Measurements from ENCODE around the gene GPR15LG.

Gene GPR15LG

GRCh38 chr10:84195044-84195830 lies 21.6 kb downstream of the GPR15LG start:
- peaks cover 4% of the 10 kb centered on the region for H3K27me3 ChIP-seq
- no peaks in the 10 kb centered on the region for H3K4me1 ChIP-seq
- DNase-seq = no peak
- H3K9me3 ChIP-seq = no peaks in the 10 kb centered on the region
- TF ChIP-seq CTCF (IDR thresholded peaks at IDR 0.05; ENCODE audit: low read depth, low read length) = no peak
- peak overlapping the region; percentile 43; the same call in 1 of the 2 replicates for H3K4me3 ChIP-seq (ENCODE audit: low read depth, low read length)
- H3K36me3 ChIP-seq = no peaks in the 10 kb centered on the region

- Histone ChIP-seq H3K4me3 (ENCODE audit: low read depth, low read length) (no peak overlapping the region), H3K36me3 (no peaks in the 10 kb centered on the region), H3K27me3 (peaks cover 4% of the 10 kb centered on the region), H3K9me3 (no peaks in the 10 kb centered on the region), H3K4me1 (no peaks in the 10 kb centered on the region)
- no peak for TF ChIP-seq CTCF (IDR thresholded peaks at IDR 0.05; ENCODE audit: low read depth, low read length)
- DNase-seq = no peak
Observed at GRCh38 chr10:84196083-84196482, 22.5 kb downstream of the GPR15LG start.

- no peak for TF ChIP-seq CTCF (IDR thresholded peaks at IDR 0.05; ENCODE audit: low read depth, low read length)
- H3K4me3 ChIP-seq (ENCODE audit: low read depth, low read length) = no peak overlapping the region
- H3K27me3 ChIP-seq = peaks cover 4% of the 10 kb centered on the region
- H3K4me1 ChIP-seq = no peaks in the 10 kb centered on the region
- DNase-seq = no peak
- H3K36me3 ChIP-seq = no peaks in the 10 kb centered on the region
- H3K9me3 ChIP-seq = no peaks in the 10 kb centered on the region
Observed at GRCh38 chr10:84196941-84197340, 23.3 kb downstream of the GPR15LG start.

- Histone ChIP-seq H3K4me1 (no peaks in the 10 kb centered on the region), H3K9me3 (no peaks in the 10 kb centered on the region), H3K4me3 (ENCODE audit: low read depth, low read length) (no peak overlapping the region), H3K36me3 (no peaks in the 10 kb centered on the region), H3K27me3 (peaks cover 4% of the 10 kb centered on the region)
- DNase-seq = no peak
- TF ChIP-seq CTCF (IDR thresholded peaks at IDR 0.05; ENCODE audit: low read depth, low read length) = no peak
Observed at GRCh38 chr10:84197643-84198042, 24.0 kb downstream of the GPR15LG start.

- no peaks in the 10 kb centered on the region for H3K9me3 ChIP-seq
- no peak for TF ChIP-seq CTCF (IDR thresholded peaks at IDR 0.05; ENCODE audit: low read depth, low read length)
- no peaks in the 10 kb centered on the region for H3K4me1 ChIP-seq
- DNase-seq = no peak
- H3K4me3 ChIP-seq (ENCODE audit: low read depth, low read length) = no peak overlapping the region
- H3K27me3 ChIP-seq = peaks cover 4% of the 10 kb centered on the region
- H3K36me3 ChIP-seq = no peaks in the 10 kb centered on the region
Observed at GRCh38 chr10:84198206-84198915, 24.8 kb downstream of the GPR15LG start.
